Fibroblast of lung (primary cell): ENCODE results near the gene G6PC3.

Source experiments
- EZH2 ChIP-seq: IDR thresholded peaks from 2 replicates; pipeline ENCODE4 v1.5.1; 2012; ENCODE audit warnings: low read length, control low read depth, mild to moderate bottlenecking; ENCODE audit errors: missing control alignments
- TF ChIP-seq, protein P1 (sequence below), 2 donors: IDR thresholded peaks in 1 of 2; conservative IDR thresholded peaks in 1 of 2; 1 replicate in 1 of 2; 2 replicates in 1 of 2; pipeline ENCODE4 v1.5.1; 2011 to 2012; ENCODE audit warnings: low read length in 2 of 2, control low read depth in 1 of 2, inconsistent platforms in 1 of 2, low read depth in 1 of 2, mild to moderate bottlenecking in 1 of 2

DNA sequence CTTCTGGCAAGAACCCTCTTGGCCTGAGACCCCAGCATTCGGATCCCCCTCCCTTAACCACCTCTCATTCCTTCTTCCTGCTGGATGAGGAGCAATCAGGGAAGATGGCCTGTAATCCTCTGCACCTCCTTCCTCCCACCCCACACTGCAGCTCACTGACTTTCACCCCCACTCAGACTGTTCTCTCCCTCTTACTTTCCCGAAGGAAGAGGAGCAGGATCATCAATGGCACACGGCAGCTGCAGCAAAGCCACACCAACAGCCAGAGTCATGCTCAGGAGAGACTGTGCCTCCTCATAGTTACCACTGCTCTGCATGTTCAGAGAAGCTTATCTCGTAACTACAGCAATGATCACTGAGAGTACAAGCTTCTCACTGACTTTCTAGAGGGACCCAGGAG lies 45.7 kb upstream of the G6PC3 start:
- TF ChIP-seq EZH2: no peak
- TF ChIP-seq, protein P1, sequence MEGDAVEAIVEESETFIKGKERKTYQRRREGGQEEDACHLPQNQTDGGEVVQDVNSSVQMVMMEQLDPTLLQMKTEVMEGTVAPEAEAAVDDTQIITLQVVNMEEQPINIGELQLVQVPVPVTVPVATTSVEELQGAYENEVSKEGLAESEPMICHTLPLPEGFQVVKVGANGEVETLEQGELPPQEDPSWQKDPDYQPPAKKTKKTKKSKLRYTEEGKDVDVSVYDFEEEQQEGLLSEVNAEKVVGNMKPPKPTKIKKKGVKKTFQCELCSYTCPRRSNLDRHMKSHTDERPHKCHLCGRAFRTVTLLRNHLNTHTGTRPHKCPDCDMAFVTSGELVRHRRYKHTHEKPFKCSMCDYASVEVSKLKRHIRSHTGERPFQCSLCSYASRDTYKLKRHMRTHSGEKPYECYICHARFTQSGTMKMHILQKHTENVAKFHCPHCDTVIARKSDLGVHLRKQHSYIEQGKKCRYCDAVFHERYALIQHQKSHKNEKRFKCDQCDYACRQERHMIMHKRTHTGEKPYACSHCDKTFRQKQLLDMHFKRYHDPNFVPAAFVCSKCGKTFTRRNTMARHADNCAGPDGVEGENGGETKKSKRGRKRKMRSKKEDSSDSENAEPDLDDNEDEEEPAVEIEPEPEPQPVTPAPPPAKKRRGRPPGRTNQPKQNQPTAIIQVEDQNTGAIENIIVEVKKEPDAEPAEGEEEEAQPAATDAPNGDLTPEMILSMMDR (conservative IDR thresholded peaks at IDR 0.05 in 1 of 2, IDR thresholded peaks at IDR 0.05 in 1 of 2; ENCODE audit: low read depth in 1 of 2, low read length in 2 of 2): no peak
